Heart right ventricle (tissue), 16 donors: Measurements from ENCODE around the gene DHRS2. TPM values are rescaled to one million over a fixed set of nuclear protein-coding genes. Genes with fewer than 3 reads are reported as not detected.
"Not testable (repeated sequence)": the region's sequence is repeated elsewhere in the genome, so short reads cannot be mapped to it uniquely, and the experiment has no call there.

ENCODE experiments used
- ATAC-seq, 8 donors: fragments of 200-7000 bp; cut with Tn5 transposase; one replicate each; pipeline ENCODE4 v1.9.1; 2020; ENCODE audit warnings: mild to moderate bottlenecking in 8 of 8, moderate library complexity in 8 of 8, moderate number of reproducible peaks in 1 of 8
- DNase-seq, 2 donors: peaks; one replicate each; pipeline ENCODE4 v3.0.0-alpha.2; 2020
- H3K27ac ChIP-seq, 10 donors: fragments of 200-600 bp; sonication (generic) in 2 of 10; one replicate each; pipeline versions ENCODE4 v1.5.0 to v1.8.0; 2020 to 2022; ENCODE audit warnings: mild to moderate bottlenecking in 3 of 10
- H3K27me3 ChIP-seq, 7 donors: fragments of 200-600 bp; one replicate each; pipeline ENCODE4 v1.8.0; 2021 to 2022; ENCODE audit warnings: mild to moderate bottlenecking in 2 of 7
- H3K36me3 ChIP-seq, 9 donors: fragments of 200-600 bp; sonication (generic) in 1 of 9; one replicate each; pipeline versions ENCODE4 v1.5.0 to v1.8.0; 2020 to 2022; ENCODE audit warnings: mild to moderate bottlenecking in 2 of 9
- H3K4me1 ChIP-seq, 9 donors: fragments of 200-600 bp; sonication (generic) in 1 of 9; one replicate each; pipeline versions ENCODE4 v1.5.0 to v1.8.0; 2020 to 2022; ENCODE audit warnings: mild to moderate bottlenecking in 4 of 9
- H3K4me3 ChIP-seq, 10 donors: fragments of 200-600 bp; sonication (generic) in 2 of 10; one replicate each; pipeline versions ENCODE4 v1.5.0 to v1.8.0; 2020 to 2022; ENCODE audit warnings: mild to moderate bottlenecking in 7 of 10, moderate library complexity in 2 of 10
- H3K9me3 ChIP-seq, 11 donors: fragments of 200-600 bp in 10 of 11; sonication (generic) in 2 of 11; one replicate each; pipeline versions ENCODE4 v1.5.0 to v1.8.0; 2013 to 2022; ENCODE audit warnings: mild to moderate bottlenecking in 2 of 11, control low read depth in 1 of 11, moderate library complexity in 1 of 11
- WGBS, 2 donors: extraction: QIAGEN DNeasy Blood & Tissue Kit; methylation state at CpG; one replicate each; pipeline ENCODE4 v1.1.7; 2013; ENCODE audit warnings: inconsistent platforms in 1 of 2; 5-methylcytosine and 5-hydroxymethylcytosine counted together
- intact Hi-C, 10 donors: fragments of 100-400 bp; cut with DNase I; formaldehyde crosslinking; loops; one replicate each; pipeline versions ENCODE4 v1.11.1 to v1.14.2; 2022
- polyA plus RNA-seq, 2 donors: library from polyadenylated mRNA; stranded (reverse); fragments of 200-250 nt; gene quantifications; one replicate each; pipeline ENCODE4 v1.2.3, GENCODE V29; 2013
- total RNA-seq, 10 donors: library from RNA; stranded (reverse); fragmentation: NEBNext Ultra II Directional in 3 of 10; extraction: Animal tissue kit (Norgen Biotek cat#: 25700) in 3 of 10; gene quantifications; one replicate each; pipeline versions ENCODE4 v1.2.1 to v1.2.4, GENCODE V29; 2021 to 2023
- TF ChIP-seq, protein P1 (sequence below), 9 donors: fragments of 200-600 bp; sonication (generic) in 2 of 9; IDR thresholded peaks; one replicate each; pipeline versions ENCODE4 v1.5.0 to v1.8.0; 2021 to 2022; ENCODE audit warnings: antibody characterized with exemption in 9 of 9, mild to moderate bottlenecking in 5 of 9, moderate library complexity in 1 of 9
- donor health status: Arrhythmogenic right ventricular cardiomyopathy.
- donor health status: ischemic (EF 13 %, LVEDD 7.1; RV severe dilation, severe dysfunction).
- donor health status: healthy with polysubstance abuse.
- donor health status: DM: no; HTN: yes; CAD: no.
- donor health status: DM: no; HTN: no; CAD: no.
- donor health status: ischemic (EF 25% LVEDD 6.9; RV normal size, moderate dysfunction).
- donor health status: ischemic (EF 25% LVEDD 5.7; RV mildly dilated, moderate dysfunction).
- donor health status: healthy.
- donor health status: DM: yes; HTN: yes; CAD: no.
- donor health status: Ischemic cardiomyopathy.
- donor health status: ischemic (EF 35%, LVEDD 5.7; RV mildly dilated, moderate dysfunction).
- donor health status: nonischemic (EF 11% LVEDD 7.7; RV severe dilation, severe dysfunction).
- donor health status: DM: yes; HTN: yes; CAD: no.
- donor health status: PGD.
- donor health status: ischemic (EF 29% LVEDD 5.4; RV normal size, mild dysfunction).
- donor health status: nonischemic (EF 23%, LVEDD 6.1; RV moderate dilation, normal function).

Gene DHRS2
- total and polyA plus RNA-seq, 12 donors: 0.07 TPM; not detected in 11

DNA sequence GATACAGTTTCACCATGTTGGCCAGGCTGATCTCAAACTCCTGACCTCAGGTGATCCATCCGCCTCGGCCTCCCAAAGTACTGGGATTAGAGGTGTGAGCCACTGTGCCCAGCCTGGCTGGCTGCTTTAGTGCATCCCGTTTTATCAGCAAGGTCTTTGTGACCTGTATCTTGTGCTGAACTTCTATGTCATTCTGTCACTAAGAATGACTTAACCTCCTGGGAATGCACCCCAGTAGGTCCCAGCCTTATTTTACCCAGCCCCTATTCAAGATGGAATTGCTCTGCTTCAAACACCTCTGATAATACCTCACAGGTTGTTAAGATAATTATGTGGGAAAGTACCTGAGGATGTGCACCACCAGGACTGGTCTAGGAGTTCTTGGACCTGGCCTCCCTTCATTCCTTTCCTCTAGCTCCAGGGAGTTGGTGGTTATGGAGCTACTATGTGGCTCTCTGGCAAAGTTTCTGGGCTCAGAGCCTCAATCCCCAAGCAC lies 31.4 kb upstream of the DHRS2 start:
- Histone ChIP-seq H3K9me3 (peaks cover 0 to under 1% (median 0%) of the 10 kb centered on the region in 11 donors), H3K4me3 (no peak overlapping the region), H3K4me1 (peaks cover 0 to 25% (median 0%) of the 10 kb centered on the region in 9 donors), H3K36me3 (no peaks in the 10 kb centered on the region), H3K27me3 (no peaks in the 10 kb centered on the region), H3K27ac (no peak overlapping the region)
- 59 to 71% methylated on average over 3 of the region's 3 CpGs for WGBS, 2 donors
- intact Hi-C loops: no loop called here
- no peak for DNase-seq
- TF ChIP-seq, protein P1, sequence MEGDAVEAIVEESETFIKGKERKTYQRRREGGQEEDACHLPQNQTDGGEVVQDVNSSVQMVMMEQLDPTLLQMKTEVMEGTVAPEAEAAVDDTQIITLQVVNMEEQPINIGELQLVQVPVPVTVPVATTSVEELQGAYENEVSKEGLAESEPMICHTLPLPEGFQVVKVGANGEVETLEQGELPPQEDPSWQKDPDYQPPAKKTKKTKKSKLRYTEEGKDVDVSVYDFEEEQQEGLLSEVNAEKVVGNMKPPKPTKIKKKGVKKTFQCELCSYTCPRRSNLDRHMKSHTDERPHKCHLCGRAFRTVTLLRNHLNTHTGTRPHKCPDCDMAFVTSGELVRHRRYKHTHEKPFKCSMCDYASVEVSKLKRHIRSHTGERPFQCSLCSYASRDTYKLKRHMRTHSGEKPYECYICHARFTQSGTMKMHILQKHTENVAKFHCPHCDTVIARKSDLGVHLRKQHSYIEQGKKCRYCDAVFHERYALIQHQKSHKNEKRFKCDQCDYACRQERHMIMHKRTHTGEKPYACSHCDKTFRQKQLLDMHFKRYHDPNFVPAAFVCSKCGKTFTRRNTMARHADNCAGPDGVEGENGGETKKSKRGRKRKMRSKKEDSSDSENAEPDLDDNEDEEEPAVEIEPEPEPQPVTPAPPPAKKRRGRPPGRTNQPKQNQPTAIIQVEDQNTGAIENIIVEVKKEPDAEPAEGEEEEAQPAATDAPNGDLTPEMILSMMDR (IDR thresholded peaks at IDR 0.05): no peak
- ATAC-seq: no peak

DNA sequence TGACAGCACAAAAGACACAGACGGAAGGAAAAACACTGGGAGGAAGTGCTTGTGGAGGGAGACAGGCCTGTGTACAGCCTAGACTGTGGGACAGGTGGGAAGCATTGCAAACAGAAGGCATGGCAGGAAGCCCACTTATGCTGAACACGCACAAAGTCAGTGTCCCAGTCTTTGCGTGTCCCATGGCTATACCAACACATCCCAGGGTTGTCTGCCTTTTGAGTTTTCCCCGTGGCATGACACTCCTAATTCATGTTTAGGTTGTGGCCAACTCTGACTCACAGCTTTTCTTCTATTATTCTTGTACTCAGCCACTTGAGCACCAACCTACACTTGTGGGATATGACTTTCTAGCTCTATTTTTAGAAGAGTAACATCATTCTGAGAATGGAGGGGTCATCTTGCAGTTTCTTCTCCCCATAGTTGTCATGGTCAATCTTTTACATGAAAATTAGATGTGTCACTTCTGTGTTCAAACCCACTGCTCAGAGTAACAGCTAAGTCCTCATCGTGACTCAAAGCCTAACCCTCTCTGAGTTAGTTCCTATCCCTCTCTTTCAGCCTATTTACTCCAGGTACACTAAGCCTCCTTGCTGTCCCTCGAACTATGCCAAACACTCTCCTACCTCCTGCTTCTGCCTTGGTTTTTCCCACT lies 30.1 kb upstream of the DHRS2 start:
- TF ChIP-seq, protein P1 (IDR thresholded peaks at IDR 0.05): no peak

DNA sequence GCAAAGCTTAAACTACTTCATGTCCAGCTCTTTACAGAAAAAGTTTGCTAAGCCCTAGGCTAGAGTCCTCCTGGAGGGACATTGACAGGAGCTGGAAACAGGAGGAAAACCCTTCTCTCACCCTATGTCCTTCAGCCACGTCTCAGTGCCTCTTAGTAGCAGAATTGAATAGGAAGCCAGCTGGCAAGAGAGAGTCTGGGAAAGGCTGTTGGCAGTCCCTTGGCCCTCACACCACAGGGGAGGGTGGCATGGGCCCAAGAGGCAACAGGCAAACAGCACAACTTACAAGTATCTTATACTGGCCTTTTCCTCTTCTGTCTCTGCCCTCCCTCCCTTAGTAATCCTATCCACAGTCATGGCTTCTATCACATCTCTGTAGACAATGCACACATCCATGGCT lies 27.7 kb upstream of the DHRS2 start:
- Histone ChIP-seq H3K9me3 (no peaks in the 10 kb centered on the region), H3K36me3 (no peaks in the 10 kb centered on the region), H3K4me1 (peaks cover 0 to 8% (median 0%) of the 10 kb centered on the region in 9 donors), H3K27ac (no peak overlapping the region), H3K4me3 (no peak overlapping the region), H3K27me3 (no peaks in the 10 kb centered on the region)
- ATAC-seq (peak in 7 of 8 donors; percentile 48 to 90 (median 75)), DNase-seq (peak; percentile 36 to 61)
- 25 to 30% methylated on average over 1 of the region's 1 CpG for WGBS, 2 donors
- intact Hi-C loops: no loop called here
- TF ChIP-seq, protein P1 (IDR thresholded peaks at IDR 0.05): no peak

More for the DNA sequence above, 30.1 kb upstream of the DHRS2 start:
- H3K9me3 ChIP-seq: no peaks in the 10 kb centered on the region
- H3K27ac ChIP-seq: no peak overlapping the region
- intact Hi-C loops: no loop called here
- no peaks in the 10 kb centered on the region for H3K27me3 ChIP-seq
- H3K4me3 ChIP-seq: no peak overlapping the region
- H3K4me1 ChIP-seq: peaks cover 0 to 25% (median 0%) of the 10 kb centered on the region in 9 donors
- WGBS, 2 donors: 72 to 79% methylated on average over 6 of the region's 6 CpGs
- no peaks in the 10 kb centered on the region for H3K36me3 ChIP-seq
- peak in 1 of 8 donors; percentile 14 for ATAC-seq
- DNase-seq: no peak

DNA sequence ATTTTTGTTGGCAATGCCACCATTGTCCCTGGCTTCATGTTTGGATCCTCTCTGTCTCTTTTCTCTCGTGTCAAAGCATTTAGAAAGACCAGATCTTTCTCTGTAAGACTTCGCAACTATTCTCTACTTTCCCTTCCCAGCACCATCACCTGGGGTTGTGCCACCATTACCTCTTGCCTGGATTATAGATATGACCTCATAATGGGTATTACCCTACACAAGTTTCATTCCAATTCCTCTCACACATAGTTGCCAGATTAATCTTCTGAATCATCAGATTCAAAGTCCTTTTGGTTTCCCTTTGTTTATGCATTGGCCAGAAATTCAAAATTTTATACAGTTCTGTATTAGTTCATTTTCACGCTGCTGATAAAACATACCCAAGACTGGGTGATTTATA lies 27.2 kb upstream of the DHRS2 start:
- ATAC-seq: no peak
- Histone ChIP-seq H3K4me1 (peaks cover 0 to 8% (median 0%) of the 10 kb centered on the region in 9 donors), H3K27ac (no peak overlapping the region), H3K27me3 (no peaks in the 10 kb centered on the region), H3K9me3 (no peaks in the 10 kb centered on the region), H3K4me3 (no peak overlapping the region), H3K36me3 (no peaks in the 10 kb centered on the region)
- TF ChIP-seq, protein P1 (IDR thresholded peaks at IDR 0.05): no peak
- intact Hi-C loops: no loop called here
- 82 to 87% methylated on average over 3 of the region's 3 CpGs for WGBS, 2 donors
- DNase-seq: no peak

DNA sequence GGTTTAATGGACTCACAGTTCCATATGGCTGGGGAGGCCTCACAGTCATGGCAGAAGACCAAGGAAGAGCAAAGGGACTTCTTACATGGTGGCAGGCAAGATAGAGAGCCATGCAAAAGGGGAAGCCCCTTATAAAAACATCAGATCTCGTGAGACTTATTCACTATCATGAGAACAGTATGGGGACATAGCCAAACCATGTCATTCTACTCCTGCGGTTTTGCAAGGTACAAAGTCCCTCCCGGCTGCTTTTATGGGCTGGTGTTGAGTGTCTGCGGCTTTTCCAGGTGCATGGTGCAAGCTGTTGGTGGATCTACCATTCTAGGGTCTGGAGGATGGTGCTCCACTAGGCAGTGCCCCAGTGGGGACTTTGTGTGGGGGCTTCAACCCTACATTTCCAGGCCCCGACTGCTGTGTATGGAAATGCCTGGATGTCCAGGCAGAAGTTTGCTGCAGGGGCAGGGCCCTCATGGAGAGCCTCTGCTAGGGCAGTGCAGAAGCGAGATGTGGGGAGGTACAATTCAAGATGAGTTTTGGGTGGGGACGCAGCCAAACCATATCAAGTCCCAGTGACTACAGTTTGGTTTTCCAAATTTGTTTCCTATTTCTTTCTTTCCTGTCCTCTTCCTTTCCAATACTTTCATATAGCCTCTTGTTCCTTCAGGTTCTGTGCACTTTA lies 26.6 kb upstream of the DHRS2 start:
- H3K36me3 ChIP-seq, ATAC-seq, H3K9me3 ChIP-seq, intact Hi-C loops, H3K4me3 ChIP-seq, DNase-seq, H3K27me3 ChIP-seq, H3K4me1 ChIP-seq: not testable (repeated sequence)
- peak overlapping the region in 1 of 10 donors; percentile 68 for H3K27ac ChIP-seq
- WGBS, 2 donors: 62 to 66% methylated on average over 7 of the region's 7 CpGs
